Measurements from ENCODE around the gene CUL9.

The CUL9 gene

GRCh38 chr6:43255408-43256054 is 73.5 kb downstream of the CUL9 start:
- H3K9me3 ChIP-seq (ENCODE audit: control insufficient read depth, low read length) = no peaks in the 10 kb centered on the region
- H2BK12ac ChIP-seq (ENCODE audit: low read length in 2 of 2) = no peak overlapping the region
- no peak overlapping the region for H3K4me3 ChIP-seq (ENCODE audit: insufficient read depth in 1 of 2, low read depth in 1 of 2, low read length in 2 of 2)
- H3K4ac ChIP-seq (ENCODE audit: low read depth in 1 of 2, low read length in 2 of 2) = no peak overlapping the region
- H3K18ac ChIP-seq (ENCODE audit: low read depth in 1 of 2, low read length in 2 of 2) = no peak overlapping the region
- no peak for DNase-seq
- peaks cover 1% of the 10 kb centered on the region for H3K4me1 ChIP-seq (ENCODE audit: control insufficient read depth, insufficient read depth, low read depth, low read length)
- H3K36me3 ChIP-seq (ENCODE audit: control insufficient read depth in 1 of 2, insufficient read depth in 2 of 2, low read depth in 1 of 2, low read length in 2 of 2) = no peaks in the 10 kb centered on the region
- no peak overlapping the region for H3K9ac ChIP-seq (ENCODE audit: low read length)
- no peak overlapping the region for H3K27ac ChIP-seq (ENCODE audit: low read length, poor library complexity, severe bottlenecking)
- no peak overlapping the region for H3K14ac ChIP-seq (ENCODE audit: low read length in 2 of 2)
- peaks cover 66 to 67% of the 10 kb centered on the region in 2 experiments for H3K27me3 ChIP-seq (ENCODE audit: control insufficient read depth in 1 of 2, insufficient read depth in 1 of 2, low read length in 2 of 2)
- H4K8ac ChIP-seq (ENCODE audit: low read length) = no peak overlapping the region
- H4K91ac ChIP-seq (ENCODE audit: low read length) = no peak overlapping the region
- H3K23ac ChIP-seq (ENCODE audit: low read length in 2 of 2) = no peak overlapping the region
- no peaks in the 10 kb centered on the region for H3K79me1 ChIP-seq (replicated peaks; ENCODE audit: low read length, poor library complexity, severe bottlenecking)
- no peak overlapping the region for H2AK5ac ChIP-seq (ENCODE audit: low read length, severe bottlenecking)
- H2BK120ac ChIP-seq (ENCODE audit: low read depth, low read length) = no peak overlapping the region
- no peak overlapping the region for H2BK5ac ChIP-seq (ENCODE audit: low read depth, low read length, poor library complexity, severe bottlenecking)
- WGBS = 80% methylated on average over 7 of the region's 11 CpGs
- H3K4me2 ChIP-seq (ENCODE audit: low read length, poor library complexity, severe bottlenecking) = no peak overlapping the region
- H2AFZ ChIP-seq (ENCODE audit: low read depth, low read length) = no peak overlapping the region
- H2BK15ac ChIP-seq (ENCODE audit: low read depth, poor library complexity, severe bottlenecking) = no peak overlapping the region

DNA sequence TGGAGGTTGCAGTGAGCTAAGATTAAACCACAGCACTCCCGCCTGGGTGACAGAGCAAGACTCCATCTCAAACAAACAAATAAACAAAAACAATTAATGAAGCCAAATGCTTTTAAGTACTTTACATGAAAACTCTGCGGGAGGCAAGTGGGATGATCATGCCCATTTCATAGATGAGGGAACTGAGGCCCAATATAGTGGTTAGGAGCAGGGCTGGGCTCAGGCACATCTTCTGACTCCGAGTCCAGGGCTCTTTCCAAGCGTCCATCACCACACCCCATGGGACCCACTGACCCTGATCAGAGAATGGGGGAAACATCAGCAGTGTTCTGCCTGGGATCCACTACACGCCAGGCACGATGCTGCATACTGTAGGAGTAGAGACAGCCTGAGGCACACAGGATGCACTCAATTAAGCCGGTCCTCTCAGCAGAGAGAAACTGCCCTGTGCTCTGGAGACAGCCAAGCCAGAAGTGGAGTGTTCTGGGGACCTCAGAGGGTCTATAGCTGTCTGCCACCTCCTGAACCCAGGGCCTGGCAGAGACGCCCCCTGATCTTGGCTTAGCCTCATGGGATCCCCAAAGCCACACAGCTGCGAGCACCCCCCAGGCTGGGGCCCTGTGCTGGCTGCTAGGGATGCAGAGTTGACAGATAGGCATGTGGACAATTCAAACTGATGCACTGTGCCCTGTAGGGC is 74.8 kb downstream of the CUL9 start:
- no peak for DNase-seq
- no peak overlapping the region for H2BK12ac ChIP-seq (ENCODE audit: low read length in 2 of 2)
- peaks cover 57 to 58% of the 10 kb centered on the region in 2 experiments for H3K27me3 ChIP-seq (ENCODE audit: control insufficient read depth in 1 of 2, insufficient read depth in 1 of 2, low read length in 2 of 2)
- no peak overlapping the region for H3K14ac ChIP-seq (ENCODE audit: low read length in 2 of 2)
- H2BK5ac ChIP-seq (ENCODE audit: low read depth, low read length, poor library complexity, severe bottlenecking) = no peak overlapping the region
- 81% methylated on average over 9 of the region's 9 CpGs for WGBS
- H2BK120ac ChIP-seq (ENCODE audit: low read depth, low read length) = no peak overlapping the region
- no peak overlapping the region for H2AFZ ChIP-seq (ENCODE audit: low read depth, low read length)
- H3K79me1 ChIP-seq (replicated peaks; ENCODE audit: low read length, poor library complexity, severe bottlenecking) = no peaks in the 10 kb centered on the region
- no peak overlapping the region for H3K23ac ChIP-seq (ENCODE audit: low read length in 2 of 2)
- H3K9me3 ChIP-seq (ENCODE audit: control insufficient read depth, low read length) = no peaks in the 10 kb centered on the region
- no peak overlapping the region for H2AK5ac ChIP-seq (ENCODE audit: low read length, severe bottlenecking)
- no peak overlapping the region for H4K8ac ChIP-seq (ENCODE audit: low read length)
- H3K36me3 ChIP-seq (ENCODE audit: control insufficient read depth in 1 of 2, insufficient read depth in 2 of 2, low read depth in 1 of 2, low read length in 2 of 2) = no peaks in the 10 kb centered on the region
- no peak overlapping the region for H2BK15ac ChIP-seq (ENCODE audit: low read depth, poor library complexity, severe bottlenecking)
- no peak overlapping the region for H3K18ac ChIP-seq (ENCODE audit: low read depth in 1 of 2, low read length in 2 of 2)
- H3K4me2 ChIP-seq (ENCODE audit: low read length, poor library complexity, severe bottlenecking) = no peak overlapping the region
- no peaks in the 10 kb centered on the region for H3K4me1 ChIP-seq (ENCODE audit: control insufficient read depth, insufficient read depth, low read depth, low read length)
- H3K9ac ChIP-seq (ENCODE audit: low read length) = no peak overlapping the region
- H3K4ac ChIP-seq (ENCODE audit: low read depth in 1 of 2, low read length in 2 of 2) = no peak overlapping the region
- no peak overlapping the region for H4K91ac ChIP-seq (ENCODE audit: low read length)
- H3K4me3 ChIP-seq (ENCODE audit: insufficient read depth in 1 of 2, low read depth in 1 of 2, low read length in 2 of 2) = no peak overlapping the region
- H3K27ac ChIP-seq (ENCODE audit: low read length, poor library complexity, severe bottlenecking) = no peak overlapping the region

- no peak overlapping the region for H2BK120ac ChIP-seq (ENCODE audit: low read depth, low read length)
- no peak overlapping the region for H3K4me2 ChIP-seq (ENCODE audit: low read length, poor library complexity, severe bottlenecking)
- H3K27me3 ChIP-seq (ENCODE audit: control insufficient read depth in 1 of 2, insufficient read depth in 1 of 2, low read length in 2 of 2) = peaks cover 51 to 52% of the 10 kb centered on the region in 2 experiments
- no peak overlapping the region for H3K4ac ChIP-seq (ENCODE audit: low read depth in 1 of 2, low read length in 2 of 2)
- H4K8ac ChIP-seq (ENCODE audit: low read length) = no peak overlapping the region
- no peak for DNase-seq
- no peak overlapping the region for H2AFZ ChIP-seq (ENCODE audit: low read depth, low read length)
- no peak overlapping the region for H3K4me3 ChIP-seq (ENCODE audit: insufficient read depth in 1 of 2, low read depth in 1 of 2, low read length in 2 of 2)
- no peak overlapping the region for H2AK5ac ChIP-seq (ENCODE audit: low read length, severe bottlenecking)
- H3K36me3 ChIP-seq (ENCODE audit: control insufficient read depth in 1 of 2, insufficient read depth in 2 of 2, low read depth in 1 of 2, low read length in 2 of 2) = no peaks in the 10 kb centered on the region
- H3K9ac ChIP-seq (ENCODE audit: low read length) = no peak overlapping the region
- no peaks in the 10 kb centered on the region for H3K9me3 ChIP-seq (ENCODE audit: control insufficient read depth, low read length)
- no peak overlapping the region for H3K23ac ChIP-seq (ENCODE audit: low read length in 2 of 2)
- 78% methylated on average over 12 of the region's 12 CpGs for WGBS
- H3K27ac ChIP-seq (ENCODE audit: low read length, poor library complexity, severe bottlenecking) = no peak overlapping the region
- no peaks in the 10 kb centered on the region for H3K4me1 ChIP-seq (ENCODE audit: control insufficient read depth, insufficient read depth, low read depth, low read length)
- H2BK12ac ChIP-seq (ENCODE audit: low read length in 2 of 2) = no peak overlapping the region
- H3K14ac ChIP-seq (ENCODE audit: low read length in 2 of 2) = no peak overlapping the region
- no peak overlapping the region for H4K91ac ChIP-seq (ENCODE audit: low read length)
- H3K79me1 ChIP-seq (replicated peaks; ENCODE audit: low read length, poor library complexity, severe bottlenecking) = no peaks in the 10 kb centered on the region
- no peak overlapping the region for H2BK5ac ChIP-seq (ENCODE audit: low read depth, low read length, poor library complexity, severe bottlenecking)
- no peak overlapping the region for H2BK15ac ChIP-seq (ENCODE audit: low read depth, poor library complexity, severe bottlenecking)
- no peak overlapping the region for H3K18ac ChIP-seq (ENCODE audit: low read depth in 1 of 2, low read length in 2 of 2)
These were observed 75.6 kb downstream of the CUL9 start for GRCh38 chr6:43257367-43258145.

- Histone ChIP-seq H3K9me3 (ENCODE audit: control insufficient read depth, low read length) (no peaks in the 10 kb centered on the region), H3K14ac (ENCODE audit: low read length in 2 of 2) (no peak overlapping the region)
- 76% methylated on average over 3 of the region's 4 CpGs for WGBS
These were observed 76.2 kb downstream of the CUL9 start for GRCh38 chr6:43258180-43258579.

More at GRCh38 chr6:43258180-43258579, 76.2 kb downstream of the CUL9 start:
- Histone ChIP-seq H2BK120ac (ENCODE audit: low read depth, low read length) (no peak overlapping the region), H3K79me1 (replicated peaks; ENCODE audit: low read length, poor library complexity, severe bottlenecking) (no peaks in the 10 kb centered on the region), H3K4me2 (ENCODE audit: low read length, poor library complexity, severe bottlenecking) (no peak overlapping the region), H3K4ac (ENCODE audit: low read depth in 1 of 2, low read length in 2 of 2) (no peak overlapping the region), H2BK15ac (ENCODE audit: low read depth, poor library complexity, severe bottlenecking) (no peak overlapping the region), H2BK12ac (ENCODE audit: low read length in 2 of 2) (no peak overlapping the region), H3K4me1 (ENCODE audit: control insufficient read depth, insufficient read depth, low read depth, low read length) (no peaks in the 10 kb centered on the region), H3K23ac (ENCODE audit: low read length in 2 of 2) (no peak overlapping the region), H4K8ac (ENCODE audit: low read length) (no peak overlapping the region), H4K91ac (ENCODE audit: low read length) (no peak overlapping the region), H2BK5ac (ENCODE audit: low read depth, low read length, poor library complexity, severe bottlenecking) (no peak overlapping the region), H3K18ac (ENCODE audit: low read depth in 1 of 2, low read length in 2 of 2) (no peak overlapping the region), H3K4me3 (ENCODE audit: insufficient read depth in 1 of 2, low read depth in 1 of 2, low read length in 2 of 2) (no peak overlapping the region), H2AK5ac (ENCODE audit: low read length, severe bottlenecking) (no peak overlapping the region), H3K27me3 (ENCODE audit: control insufficient read depth in 1 of 2, insufficient read depth in 1 of 2, low read length in 2 of 2) (peaks cover 45% of the 10 kb centered on the region in 2 experiments), H2AFZ (ENCODE audit: low read depth, low read length) (no peak overlapping the region), H3K36me3 (ENCODE audit: control insufficient read depth in 1 of 2, insufficient read depth in 2 of 2, low read depth in 1 of 2, low read length in 2 of 2) (no peaks in the 10 kb centered on the region), H3K9ac (ENCODE audit: low read length) (no peak overlapping the region), H3K27ac (ENCODE audit: low read length, poor library complexity, severe bottlenecking) (no peak overlapping the region)
- no peak for DNase-seq

All from mesenchymal stem cell (in vitro differentiated cells and primary cell).